Activated T-helper 1 cell treated with anti-CD3 and anti-CD28 coated beads, Interleukin-2, amount 50 U/mL, for 16 hours (primary cell): ENCODE measurements around the gene HOXD12.

ENCODE experiments used
- DNase-seq, 2 donors: peaks; one replicate each; pipeline ENCODE4 v3.0.0-alpha.2; 2020; ENCODE audit warnings: low read depth in 1 of 2, low spot score in 1 of 2

The HOXD12 gene

DNA sequence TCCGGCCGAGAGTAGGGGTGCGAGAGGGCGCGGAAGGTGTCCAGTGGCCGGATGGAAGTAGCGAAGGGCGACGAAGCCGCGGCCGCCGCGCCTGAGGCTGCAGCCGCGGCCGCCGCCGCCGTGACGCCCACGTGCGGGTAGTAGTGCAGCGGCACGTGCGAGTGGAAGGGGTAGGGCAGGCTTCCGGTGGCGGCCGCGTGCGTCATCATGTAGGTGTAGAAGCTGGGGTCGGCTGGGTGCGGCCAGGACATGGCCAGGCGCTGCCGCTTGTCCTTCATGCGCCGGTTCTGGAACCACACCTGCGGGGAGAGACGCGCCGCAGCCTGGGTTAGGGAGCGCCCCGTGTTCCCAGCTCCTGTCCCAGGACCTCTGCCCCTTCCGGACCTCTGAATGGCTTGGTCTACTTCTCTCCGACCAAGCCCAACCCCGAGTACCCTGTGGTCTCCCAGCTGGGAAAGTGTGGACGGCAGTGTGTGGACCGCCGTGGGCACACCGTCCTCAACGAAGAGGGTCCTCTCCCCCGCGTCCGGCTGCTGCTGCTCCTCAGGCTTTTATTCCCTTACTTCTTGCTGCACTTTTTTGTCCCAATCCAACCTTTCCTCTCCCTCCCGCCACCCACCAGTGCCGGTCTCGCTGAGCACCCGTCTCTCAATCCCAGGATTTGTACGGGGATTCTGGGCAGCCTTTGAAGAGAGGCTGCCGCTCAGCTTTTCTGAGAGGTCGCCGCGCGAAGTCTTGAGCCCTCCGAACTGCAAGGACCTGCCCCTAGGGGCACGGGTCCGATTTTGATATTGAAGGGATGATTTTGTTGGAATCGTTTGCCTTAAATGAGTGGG, 18.8 kb upstream of the HOXD12 start:
- DNase-seq: no peak

DNA sequence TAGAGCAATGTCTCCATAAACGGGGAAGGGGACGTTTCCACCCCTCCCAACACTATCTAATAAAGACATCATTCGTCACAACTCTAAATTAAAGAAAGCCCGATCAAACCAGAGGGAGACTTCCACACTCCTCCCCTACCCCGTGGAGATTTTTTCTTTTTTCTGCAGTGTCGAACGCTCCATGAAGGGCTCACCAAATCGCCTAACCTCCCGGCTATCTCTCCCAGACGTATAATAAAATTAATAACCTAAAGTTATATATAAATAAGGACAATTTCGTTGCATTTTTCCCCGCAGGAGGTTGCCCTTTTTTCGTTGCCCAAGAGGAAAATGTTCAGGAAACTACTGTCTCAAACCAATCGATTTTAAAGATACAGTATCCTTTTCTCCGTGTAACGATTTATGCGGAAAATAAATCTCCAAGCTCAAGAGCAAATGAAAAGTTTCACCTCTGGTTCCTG, 18.2 kb upstream of the HOXD12 start:
- DNase-seq: no peak

DNA sequence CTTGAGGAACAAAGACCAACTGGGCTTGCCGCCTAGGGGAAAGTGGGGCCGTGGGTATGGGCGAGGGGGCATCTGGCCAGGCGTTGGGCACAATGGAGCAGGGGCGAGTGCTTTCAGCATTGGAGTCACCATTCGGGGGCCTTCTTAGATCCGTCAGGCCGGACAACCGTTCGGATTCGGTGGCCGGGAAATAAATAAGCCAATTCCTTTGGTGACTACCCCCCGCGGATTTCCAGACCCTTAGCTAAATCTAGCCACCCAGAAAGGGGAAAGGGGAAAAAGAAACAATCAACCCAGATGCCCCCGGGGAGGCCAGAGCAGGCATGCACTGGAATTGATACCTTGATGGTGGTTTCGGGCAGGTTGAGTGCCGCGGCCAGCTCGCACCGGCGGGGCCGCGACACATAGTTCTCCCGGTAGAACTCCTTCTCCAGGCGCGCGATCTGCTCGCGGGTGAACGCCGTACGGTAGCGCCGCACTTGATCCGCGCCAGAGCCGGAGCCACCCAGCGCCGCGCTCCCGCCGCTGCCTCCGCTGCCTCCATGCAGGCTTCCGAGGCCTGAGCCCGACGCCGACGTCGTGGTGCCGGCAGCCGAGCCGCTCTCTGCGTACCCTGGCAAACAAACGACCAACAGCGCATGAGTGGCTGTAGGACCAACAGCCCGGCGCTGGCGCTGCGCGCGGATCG, 17.6 kb upstream of the HOXD12 start:
- no peak for DNase-seq

DNA sequence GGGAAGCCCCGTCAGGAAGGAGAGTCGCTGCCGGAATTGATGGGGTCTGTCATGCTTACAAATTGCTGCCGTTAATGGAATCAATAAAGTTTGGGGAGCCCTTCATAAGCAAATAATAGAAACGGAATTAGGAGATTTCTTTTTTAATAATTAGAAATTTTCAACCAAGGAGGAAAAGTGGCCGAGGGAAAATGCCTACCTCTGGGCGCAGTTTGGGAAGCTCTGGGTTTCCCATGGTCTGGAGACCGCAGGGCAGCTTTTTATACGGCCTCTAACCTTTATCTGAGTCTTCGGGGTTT, 17.1 kb upstream of the HOXD12 start:
- DNase-seq: no peak

DNA sequence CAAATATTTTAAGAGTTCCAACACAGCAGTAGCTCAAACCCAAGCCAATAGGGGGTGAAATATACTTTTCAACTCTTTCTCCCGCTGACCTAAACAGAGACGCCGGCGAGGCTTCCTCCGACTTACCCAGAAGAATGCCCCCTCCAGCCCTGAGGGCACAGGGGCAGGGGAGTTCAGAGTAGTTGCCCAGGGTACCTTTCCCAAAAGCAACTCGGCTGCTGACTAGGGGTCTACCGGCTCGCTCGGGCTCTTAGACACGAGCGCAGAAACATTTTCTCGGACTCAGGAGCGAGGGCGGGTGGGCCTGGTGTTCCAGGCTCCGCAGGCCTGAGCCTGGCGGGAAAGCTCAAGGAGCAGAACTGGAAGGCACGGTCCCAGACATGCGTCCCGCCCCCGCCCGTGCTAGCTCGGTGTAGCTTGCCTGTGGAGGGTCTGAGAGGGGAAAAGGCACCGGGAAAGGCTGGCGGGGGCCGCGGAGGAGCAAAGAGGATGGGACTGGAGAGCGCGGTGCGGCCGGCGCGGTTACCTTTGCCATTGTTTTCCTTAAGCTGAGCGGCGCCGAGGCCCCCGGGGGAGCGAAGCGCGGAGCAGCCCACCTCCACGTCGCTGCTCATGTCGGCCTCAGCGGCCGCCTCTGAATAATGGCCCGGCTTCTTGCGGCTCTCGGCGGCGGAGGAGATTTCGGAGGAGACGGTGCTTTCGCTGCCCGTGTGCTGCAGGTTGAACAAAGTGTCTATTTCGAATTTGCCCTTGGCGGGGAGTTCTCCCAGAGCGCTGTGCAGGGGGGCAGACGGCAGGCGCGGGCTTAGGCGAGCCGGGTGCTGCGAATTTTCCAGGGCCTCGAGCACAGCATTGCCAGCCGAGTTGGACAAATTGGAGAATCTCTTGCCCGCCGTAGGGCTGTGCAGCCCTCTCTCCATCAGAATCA, 16.5 kb upstream of the HOXD12 start:
- no peak for DNase-seq

DNA sequence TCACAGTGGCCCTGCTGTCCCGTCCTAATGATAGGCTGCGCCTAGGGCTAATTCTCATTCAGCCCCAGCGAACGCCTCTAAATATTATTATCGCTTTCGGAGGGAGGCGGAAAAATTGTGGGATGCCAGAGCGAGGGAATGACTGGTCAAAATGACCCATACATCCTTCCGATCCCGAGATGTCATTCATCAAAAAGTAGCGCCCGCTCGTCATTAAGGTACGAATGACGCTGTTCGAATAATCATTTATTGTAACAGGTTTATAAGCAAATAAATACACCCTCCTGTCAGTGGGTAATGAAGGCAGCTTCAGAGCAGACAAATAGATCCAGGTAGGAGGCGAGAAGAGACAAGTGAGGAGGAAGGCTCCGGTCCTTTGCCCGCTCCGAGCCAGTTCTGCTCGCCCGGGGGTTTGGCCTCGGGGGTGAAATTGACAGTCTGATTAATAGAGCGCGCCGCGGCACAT, 15.8 kb upstream of the HOXD12 start, which contains the start of gene EVX2:
EVX2 (minus strand) TSS at position 167 of the 466 bp plus-strand sequence. CDS start 186 bp downstream, outside the sequence.
- DNase-seq: no peak

DNA sequence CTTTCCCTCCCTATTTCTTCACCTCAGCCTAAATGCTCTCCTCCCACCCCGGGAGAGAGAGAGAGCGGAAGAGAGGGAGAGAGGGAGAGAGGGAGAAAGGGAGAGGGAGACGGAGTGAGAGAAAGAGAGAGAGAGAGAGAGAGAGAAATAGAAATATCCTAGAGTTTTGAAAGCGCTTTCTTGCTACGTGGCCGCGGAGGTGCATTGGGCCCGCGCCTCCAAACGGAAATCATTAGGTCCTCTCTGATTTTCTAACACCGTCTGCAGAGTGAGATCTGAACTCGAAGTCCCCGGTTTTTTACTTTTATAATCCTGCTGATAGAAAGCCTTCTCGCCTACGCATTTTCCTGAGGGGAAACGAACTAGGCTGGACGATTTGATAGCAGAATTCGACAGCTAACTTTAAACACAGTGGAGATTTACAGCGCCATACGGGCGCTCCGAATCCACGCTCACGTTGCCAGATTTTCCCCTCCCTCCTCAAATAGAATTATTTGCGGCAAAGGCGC, 14.9 kb upstream of the HOXD12 start:
- no peak for DNase-seq

DNA sequence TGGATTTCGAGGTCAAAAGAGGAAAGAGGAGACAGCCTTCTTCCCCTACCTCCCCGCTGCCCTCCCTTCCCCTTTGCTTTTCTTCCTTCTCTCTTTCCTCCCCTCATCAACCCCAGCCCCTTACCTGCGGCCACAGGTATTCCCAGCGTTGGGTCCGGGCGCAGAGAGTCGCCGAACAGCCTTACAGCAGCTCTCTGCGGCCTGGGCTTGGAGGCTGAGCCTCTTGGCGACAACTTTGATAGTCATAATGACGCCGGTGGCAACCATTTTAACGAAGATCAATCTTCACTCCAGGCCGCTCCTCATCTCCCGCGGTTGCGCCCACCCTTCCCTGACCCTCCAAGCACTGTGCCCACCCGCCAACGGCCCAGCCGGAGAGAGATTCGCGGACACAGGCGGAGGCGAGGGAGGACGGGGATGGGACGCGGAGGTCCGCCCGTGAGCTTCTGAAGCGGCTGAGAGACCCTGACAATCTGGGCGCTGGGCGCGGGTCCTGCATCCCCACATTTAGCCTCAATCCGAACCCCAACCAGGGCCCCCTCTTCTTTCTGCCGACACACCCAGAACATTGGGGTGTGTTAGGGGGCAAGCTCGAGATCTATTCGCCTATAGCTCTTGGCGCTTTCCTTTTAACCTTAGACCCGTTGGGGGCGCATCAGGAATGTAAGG, 14.3 kb upstream of the HOXD12 start:
- DNase-seq: no peak

DNA sequence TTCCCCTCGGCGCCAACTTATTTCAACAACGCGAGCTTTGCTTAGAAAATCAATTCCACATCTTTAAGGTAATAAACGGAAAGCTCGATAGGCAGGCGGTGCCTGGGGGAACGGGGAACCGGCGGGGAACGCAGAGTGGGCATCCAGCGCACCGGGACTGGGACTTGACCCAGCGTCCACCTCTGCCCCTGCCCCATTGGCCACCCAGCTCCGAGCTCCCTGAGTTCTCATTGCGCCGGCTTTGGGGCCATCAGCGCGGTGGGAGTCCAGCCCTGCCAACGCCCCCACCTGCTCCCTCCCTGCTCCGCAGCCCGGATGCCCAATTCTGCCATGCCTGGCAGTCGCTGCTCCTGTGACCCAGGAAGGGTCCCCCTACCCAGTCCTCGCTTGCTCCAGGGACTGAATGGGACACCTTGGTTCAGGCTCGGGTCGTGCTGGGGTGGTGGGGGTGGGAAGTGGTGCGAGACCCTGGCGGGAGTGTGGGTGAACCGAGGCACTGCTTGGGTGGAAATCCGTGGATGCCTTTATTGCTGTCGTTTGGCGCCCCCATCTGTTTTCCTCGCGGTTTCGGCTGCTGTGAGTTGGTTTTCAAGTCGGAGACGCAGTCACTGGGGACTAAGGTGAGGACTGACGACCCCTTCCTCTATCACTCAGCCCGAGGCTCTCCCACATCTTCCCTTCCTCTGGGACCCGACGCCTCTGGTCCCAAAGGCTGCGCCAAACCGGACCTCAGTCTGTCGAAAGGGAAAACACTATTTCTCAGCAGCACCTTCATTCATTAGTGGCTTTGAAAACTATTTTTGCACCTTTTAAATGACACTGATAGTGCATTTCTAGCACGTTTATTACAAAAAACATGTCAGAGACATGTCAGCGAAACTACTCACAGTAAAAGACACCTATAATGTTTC, 13.5 kb upstream of the HOXD12 start:
- no peak for DNase-seq

DNA sequence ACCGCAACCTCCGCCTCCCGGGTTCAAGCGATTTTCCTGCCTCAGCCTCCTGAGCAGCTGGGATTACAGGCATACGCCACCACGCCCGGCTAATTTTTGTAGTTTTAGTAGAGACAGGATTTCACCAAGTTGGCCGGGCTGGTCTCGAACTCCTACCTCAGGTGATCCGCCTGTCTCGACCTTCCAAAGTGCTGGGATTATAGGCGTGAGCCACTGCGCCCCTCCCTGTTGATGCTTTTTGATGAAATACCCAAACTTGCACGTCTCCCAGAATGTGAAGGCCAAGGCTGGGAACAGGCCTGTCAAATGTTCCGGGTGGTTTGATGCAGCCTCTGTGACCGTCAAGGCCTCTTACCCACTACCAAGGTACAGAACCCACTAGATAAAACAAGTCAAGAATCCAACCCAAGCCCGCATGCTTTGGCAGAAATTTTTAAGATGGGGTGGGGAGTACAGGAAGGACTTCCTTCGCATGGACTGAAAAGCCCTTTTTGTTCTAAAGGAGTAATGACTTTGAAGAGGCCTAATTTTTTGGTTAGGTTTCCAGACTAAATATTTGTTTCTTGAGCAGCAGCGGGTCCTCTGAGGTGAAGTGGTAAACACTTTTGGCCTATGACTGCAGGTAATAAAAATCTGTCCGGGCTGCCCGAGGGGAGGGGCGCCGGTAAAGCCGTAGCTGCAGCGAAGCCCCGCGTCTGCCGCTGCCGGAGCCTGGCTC, 12.1 kb upstream of the HOXD12 start:
- no peak for DNase-seq

DNA sequence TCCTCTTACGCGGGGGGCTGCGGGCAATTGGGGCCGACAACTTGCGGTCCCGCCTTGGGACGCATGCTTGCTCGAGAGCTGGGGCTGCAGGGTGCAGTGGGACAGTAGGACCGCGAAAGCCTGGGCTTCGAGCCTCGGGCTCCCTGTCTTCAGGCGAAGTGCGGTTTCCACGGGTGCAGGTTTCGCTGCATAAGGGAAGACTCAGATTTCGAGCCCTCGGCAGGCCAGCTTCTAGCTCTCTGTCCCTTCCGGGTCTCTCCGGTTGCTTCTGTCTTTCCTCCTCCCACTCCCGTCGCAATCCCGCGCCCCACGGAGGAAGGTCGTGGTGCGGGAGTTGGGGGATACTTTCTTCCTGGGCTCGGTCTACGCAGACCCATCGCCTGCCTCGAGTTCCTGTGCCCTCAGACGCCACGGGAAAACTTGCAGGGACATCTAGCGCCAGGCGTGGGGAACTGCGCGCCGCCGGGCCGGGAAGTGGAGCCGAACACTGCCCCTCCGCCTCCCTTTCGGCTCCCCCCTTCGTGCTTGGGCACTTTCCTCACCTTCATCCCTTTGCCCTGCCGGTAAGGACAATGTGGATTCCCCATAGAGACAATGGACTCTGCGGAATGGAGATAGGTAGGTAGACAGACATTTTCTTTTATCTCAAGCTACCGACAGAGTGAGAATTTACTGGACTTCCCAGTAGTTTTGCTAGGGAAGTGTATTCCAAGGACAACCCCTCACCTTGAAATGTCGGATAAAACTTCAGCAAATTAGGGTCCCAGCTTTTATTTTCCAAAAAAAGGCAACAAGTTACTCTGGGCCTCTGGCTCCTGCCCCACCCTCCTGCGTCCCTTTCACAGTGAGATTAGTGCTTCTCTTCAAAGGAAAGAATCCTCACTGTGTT, 11.3 kb upstream of the HOXD12 start:
- no peak for DNase-seq

DNA sequence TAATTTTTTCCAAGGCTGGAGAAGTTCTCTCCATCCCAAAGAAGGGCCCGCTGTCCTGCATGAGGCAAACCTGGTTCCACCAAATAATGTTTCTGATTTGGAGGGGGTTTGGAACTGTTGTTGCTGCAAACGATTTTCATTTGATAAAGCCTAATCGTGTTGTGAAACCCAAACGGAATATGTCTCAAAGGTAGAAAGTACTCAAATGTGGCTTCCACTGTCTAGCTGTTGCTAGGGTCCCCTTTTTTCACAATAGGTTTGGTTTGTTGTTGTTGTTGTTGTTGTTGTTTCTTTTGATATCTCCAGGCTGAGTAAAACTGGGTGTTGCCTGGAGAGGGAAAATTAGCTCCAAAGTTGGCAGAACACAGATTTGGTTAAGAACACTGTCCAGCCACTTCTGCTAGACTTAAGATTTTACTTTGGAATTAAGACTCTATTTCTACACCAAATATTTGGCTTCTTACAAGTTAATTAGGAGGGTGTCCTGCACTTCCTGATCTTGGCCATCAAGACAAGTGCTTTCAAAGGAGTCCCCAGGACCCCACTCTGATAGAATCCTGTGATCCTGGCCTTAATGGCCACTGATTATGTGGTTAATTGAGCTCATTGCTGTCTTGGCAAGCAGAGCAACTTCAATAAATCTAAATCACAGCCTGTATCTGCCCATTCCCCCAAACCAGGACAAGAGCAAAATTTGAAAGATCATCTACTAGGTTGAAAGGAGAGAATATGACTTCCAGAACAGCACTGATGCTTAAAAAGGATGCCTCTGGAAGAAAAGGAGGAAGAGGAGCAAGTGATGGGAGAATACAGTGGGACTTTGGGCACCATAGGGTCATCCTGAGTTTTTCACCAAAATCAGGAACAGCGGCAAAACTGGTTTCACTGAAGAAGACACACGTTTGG, 10.4 kb upstream of the HOXD12 start:
- DNase-seq: no peak

DNA sequence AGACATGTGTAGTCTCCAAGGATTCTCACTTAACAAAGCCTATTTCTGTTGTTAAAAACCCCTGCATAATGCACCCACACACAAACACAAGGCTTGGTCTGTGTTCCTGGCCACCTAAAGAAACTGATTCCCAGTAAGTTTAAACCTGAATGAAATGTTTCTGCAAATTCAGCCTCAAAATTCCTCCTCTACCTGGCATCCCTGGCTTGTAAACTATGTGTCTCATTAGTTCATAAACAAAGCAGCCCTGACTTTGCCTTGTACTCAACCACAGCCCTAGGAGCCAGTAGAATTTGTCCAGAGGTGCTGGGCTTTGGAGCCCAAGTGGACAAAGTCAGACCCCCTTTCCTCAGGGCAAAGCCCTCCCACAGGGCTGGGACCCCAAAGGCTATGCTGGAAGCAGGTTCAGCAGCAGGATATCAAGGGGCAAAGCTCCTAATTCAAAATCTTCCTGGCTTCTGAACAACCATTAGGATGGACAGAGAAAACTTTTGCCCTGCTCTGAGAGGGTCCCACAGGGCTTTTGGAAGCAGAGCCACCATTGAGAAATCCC, 9.7 kb upstream of the HOXD12 start:
- no peak for DNase-seq

DNA sequence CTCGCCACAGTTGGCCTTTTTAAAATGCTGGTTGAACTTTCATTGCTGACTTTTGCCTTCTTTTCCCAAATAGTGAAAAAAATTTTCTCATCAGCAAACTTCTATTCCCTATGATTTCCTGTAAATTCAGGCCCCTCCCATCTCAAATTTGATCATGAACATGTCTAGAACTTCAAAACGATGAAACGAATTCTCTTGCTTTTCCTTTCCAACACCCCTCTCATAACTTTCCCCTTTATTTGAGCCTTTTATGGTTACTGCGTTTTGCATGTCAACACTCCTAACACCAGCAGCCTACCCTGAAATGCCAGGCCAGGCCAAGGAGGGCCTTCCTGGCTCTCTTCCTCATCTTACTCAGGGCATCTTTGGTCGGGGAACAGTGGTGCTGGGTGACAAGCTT, 8.7 kb upstream of the HOXD12 start:
- DNase-seq: no peak

DNA sequence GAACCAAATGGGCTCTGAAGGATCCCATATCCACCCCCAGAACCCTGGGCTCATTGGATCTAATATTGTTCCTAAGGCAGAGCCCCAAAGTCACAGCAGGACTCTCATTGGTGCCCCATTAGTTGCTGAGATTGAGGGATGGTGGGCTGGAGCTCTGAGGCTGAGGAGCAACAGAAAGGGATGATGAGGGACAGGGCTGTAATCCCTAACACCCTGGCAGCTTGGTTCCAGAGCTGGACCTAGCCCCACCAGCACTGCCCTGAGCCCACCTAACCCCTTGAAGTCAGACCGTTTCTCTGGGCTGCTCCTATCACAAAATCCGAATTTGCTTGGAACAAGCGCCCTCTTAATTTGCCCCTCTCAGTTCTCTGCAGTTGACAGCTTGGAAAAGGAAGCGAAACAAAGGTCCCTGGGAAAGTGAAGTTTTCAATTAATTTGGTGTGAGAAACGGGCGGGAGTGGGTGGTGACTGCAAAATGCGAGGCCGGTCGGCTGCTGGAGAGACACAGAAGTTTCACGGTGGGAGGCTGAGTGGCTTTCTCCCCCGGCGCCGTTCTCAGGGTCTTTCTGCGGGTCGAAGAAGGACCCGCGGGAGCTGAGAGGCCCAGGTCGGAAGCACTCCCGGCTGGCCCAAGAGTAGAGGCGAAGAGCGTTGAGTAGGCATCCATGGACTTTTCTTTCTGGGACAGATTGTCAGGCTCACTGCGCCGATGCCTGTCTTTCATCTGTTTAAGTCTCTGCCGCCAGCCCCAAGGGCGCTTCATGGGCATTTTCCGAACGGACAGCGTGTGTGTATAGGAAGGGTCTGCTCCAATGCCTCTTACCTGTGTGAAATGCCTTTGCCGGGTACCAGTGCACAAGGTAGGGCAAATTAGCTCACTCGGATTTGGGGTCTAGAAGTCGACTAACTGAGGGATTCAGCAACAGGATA, 8.0 kb upstream of the HOXD12 start:
- no peak for DNase-seq
